ENCODE measurements around the gene BTBD3. TPM values are rescaled to one million over a fixed set of nuclear protein-coding genes. Genes with fewer than 3 reads are reported as not detected.

Gene BTBD3
- 76.8 and 151 TPM in 2 replicates for total RNA-seq

DNA sequence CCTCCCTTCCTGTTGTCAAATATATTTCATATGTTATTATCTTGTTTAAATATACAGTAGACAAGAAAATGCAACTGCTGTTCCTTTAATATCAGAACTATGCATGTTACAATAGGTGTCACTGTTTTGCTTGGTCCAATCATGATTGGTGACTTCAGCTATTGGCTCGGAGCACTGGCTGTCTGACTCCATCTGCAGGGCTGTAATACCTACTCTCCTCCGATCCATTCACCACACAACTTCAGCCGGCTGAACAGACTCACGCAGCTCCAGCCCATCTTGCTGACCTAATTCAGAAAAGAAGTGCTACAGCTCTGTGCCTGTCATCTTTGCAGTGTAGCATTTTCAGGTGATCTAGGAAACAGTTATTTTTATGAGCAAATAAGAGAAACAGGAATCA lies at the start of gene BTBD3:
TSS of gene BTBD3 (plus strand) at position 231 of the 400 bp plus-strand sequence. CDS start 383 bp downstream, outside the sequence.

